HPDE6-E6E7 (cell line): ENCODE data around the gene PRSS36.
A peak's percentile ranks its signal among the peaks of the same experiment; 100 is the strongest.
"Not testable (repeated sequence)": the region's sequence is repeated elsewhere in the genome, so short reads cannot be mapped to it uniquely, and the experiment has no call there.

Experiments used
- DNase-seq: peaks from one replicate; pipeline ENCODE4 v3.0.0; 2011; ENCODE audit warnings: missing footprints; ENCODE audit errors: extremely low spot score

The PRSS36 gene

DNA sequence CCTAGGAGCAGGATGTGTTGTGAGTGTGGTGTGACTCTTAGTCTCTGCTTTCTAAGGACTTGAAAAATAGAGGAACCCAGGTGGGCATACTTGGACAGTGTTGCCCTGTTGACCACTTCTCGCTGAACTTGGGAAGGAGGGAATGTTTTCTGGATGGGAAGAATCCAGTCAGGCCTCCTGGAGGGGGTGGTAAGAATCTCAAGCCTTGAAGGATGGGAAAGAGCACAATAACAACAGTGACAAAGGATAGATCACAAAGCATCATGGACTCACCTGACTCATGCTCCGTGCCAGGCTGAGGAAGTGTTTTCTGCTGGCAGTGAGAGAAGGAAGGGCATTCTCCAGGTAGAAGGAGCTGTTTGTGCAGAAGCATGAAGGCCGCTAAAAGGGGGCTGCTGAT is 24.0 kb downstream of the PRSS36 start:
- no peak for DNase-seq

- DNase-seq = no peak
These were observed 29.7 kb downstream of the PRSS36 start for GRCh38 chr16:31120129-31120528.

GRCh38 chr16:31118223-31119155 is 31.4 kb downstream of the PRSS36 start:
- peak; percentile 78 for DNase-seq

DNA sequence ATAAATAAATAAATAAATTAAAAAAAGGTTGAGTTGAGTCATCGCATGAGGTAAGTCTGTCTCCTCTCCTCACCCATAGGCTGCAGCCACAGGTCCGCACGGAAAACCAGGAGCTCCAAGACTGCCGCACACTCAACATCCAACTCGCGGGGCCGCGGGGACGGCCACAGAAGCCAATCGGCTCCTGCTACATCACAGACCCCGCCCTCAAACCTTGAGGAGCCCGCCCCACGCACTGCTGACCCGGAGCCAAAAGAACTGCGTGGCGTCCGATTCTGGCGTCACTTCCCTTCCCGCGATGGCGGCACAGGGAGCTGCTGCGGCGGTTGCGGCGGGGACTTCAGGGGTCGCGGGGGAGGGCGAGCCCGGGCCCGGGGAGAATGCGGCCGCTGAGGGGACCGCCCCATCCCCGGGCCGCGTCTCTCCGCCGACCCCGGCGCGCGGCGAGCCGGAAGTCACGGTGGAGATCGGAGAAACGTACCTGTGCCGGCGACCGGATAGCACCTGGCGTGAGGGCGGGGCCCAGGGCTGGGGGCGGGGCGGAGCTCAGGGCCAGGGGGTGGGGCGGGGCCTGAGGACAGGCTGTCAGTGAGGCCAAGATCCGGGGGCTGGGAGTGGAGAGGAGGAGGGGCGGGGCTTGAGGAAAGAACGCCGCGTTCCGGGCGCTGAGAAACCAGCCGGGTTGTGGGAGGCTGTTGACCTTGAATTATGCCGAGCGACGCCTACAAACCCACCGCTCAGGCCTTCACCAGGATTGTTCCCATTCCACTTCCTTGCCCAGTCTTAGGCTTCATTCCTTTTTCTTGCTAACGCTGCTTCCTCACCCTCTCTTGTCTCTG is 32.3 kb downstream of the PRSS36 start, which contains the start of gene KAT8:
Gene KAT8, plus strand, starts transcription at position 281 of the 839 bp plus-strand sequence. Its CDS starts 18 bp downstream, at position 299.
- peak; percentile 91 for DNase-seq

GRCh38 chr16:31114468-31114867 is 35.4 kb downstream of the PRSS36 start:
- no peak for DNase-seq

DNA sequence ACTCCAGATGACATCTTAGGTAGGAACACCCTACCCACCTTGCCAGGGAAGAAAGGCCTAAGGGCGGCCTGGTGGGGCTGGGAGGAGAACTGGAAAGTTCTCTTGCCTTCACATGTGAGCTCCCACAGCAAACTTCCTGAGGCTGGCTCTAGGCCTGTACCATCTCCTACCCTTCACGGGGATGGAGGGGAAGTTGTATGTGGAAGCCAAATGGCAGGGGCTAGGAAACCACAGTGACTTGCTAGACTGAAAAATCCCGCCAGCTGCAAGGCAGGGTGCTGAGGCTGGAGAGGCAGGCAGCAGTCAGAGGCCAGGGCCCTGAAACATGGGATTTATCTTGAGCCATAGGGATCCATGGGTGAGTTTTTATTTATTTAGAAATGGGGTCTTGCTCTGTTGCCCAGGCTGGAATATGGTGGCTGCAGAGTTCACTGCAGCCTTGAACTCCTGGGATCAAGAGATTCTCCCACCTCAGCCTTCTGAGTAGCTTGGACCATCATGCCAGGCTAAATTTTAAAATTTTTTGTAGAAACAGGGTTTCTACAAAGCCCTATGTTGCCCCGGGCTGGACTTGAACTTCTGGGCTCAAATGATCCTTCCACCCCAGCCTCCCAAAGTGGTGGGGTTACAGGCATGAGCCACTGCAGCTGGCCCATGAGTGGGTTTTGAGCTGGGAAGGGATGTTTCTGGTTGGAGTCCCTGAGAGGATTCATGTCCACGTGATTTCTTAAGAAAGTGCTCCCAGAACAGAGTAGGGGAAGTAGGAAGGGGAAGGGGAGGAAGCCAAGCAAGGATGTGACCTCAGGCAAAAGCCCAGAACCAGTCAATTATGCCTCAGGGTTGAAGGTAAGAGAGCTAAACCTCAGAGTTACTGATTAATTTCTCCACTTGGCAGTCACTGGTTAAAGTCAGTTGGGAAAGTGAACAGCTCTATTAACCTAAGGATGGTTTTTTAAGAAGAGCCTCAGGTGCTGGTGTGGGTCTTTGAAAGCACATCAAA is 36.4 kb downstream of the PRSS36 start:
- DNase-seq = no peak

DNA sequence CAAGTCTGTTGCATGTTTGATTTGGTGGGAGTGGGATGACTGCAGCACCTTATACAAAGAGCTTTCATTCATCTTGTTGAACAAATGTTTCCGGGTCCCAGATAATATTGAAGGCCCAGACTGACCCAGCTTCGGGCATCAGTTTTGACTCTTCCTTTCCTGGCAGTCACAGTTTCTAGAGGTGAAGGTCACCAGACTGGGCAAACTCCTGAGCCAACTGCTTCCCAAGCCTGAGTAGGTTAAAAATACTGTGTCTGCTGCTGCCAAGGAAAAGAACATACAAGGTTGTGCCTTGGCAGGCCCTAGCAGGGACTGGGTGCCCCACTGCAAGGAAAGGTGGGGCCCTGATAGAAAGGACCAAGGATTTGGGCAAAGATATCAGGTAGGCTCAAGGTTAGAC is 37.2 kb downstream of the PRSS36 start:
- no peak for DNase-seq

GRCh38 chr16:31111881-31112466 is 37.9 kb downstream of the PRSS36 start:
- DNase-seq = no peak

DNA sequence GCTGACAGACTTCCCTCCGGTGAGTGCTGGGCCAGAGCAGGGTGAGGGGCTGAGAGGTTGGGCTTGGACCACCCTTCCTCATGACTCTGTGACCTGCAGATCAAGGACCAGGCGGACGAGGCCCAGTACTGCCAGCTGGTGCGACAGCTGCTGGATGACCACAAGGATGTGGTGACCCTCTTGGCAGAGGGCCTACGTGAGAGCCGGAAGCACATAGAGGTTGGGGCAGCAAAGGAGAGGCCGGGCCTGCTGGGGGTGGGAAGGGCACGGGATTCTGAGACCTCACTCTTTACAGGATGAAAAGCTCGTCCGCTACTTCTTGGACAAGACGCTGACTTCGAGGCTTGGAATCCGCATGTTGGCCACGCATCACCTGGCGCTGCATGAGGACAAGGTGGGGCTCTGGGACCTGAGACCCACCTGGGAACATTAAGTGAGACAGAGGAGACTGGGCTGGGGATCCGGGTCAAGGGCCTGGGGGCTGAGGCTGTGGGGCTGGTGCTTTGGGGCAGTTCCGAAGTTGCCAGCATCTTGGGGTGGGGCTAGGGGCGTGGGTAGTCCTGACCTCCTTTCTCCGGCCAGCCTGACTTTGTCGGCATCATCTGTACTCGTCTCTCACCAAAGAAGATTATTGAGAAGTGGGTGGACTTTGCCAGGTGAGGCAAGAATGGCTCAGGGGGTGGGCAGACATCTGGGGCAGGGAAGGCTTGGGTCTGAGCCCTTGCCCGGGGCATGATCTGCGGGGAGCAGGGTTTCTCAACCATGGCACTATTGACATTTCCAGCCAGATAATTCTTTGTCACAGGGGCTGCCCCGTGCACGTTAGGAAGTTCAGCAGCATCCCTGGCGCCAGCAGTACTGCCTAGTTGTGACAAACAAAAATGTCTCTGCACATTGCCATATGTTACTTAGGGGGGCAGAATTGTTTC is 39.5 kb downstream of the PRSS36 start:
- DNase-seq = no peak

DNA sequence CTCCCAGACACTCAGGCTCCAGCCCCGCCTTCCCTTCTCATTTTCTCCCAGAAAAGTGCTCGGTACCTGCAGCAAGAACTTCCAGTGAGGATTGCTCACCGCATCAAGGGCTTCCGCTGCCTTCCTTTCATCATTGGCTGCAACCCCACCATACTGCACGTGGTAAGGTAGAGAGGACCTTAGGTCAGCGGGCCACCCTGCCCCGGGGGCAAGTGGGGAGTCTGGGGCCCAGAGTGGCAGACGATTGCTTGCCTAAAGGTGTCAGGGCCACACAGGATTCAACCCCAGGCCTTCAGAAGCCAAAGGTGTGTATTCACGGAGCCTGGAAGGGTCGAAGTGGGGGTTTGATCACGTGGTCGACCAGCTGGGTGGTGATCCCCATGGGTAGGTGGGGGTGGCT is 40.2 kb downstream of the PRSS36 start:
- DNase-seq = no peak

DNA sequence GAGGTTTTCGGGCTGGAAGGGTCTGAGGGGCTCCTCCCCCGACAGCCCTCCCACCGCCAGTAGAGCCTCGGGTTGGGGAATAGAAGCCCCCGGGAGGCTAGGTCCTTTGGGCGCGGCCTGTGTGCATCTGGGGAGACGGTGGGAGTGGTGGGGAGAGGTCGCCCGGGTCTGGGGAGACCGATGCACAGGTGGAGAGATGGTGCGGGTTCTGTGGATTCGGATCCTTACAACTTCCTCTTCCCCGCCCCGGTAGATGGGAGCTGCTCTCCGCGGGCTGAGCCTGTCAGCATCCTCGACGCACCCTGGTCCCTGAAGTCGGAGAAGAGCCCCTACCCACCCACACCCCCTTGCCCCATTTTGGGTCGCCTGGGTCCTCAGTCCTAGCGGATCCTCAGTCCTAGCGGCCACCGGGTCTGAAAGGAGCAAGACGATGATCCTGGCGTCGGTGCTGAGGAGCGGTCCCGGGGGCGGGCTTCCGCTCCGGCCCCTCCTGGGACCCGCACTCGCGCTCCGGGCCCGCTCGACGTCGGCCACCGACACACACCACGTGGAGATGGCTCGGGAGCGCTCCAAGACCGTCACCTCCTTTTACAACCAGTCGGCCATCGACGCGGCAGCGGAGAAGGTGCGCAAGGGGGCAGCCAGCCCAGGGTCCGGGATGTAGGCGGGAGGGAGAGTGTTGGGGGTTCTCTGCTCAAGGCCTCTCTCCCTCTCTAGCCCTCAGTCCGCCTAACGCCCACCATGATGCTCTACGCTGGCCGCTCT is 40.9 kb downstream of the PRSS36 start:
- no peak for DNase-seq

- peak; percentile 65 for DNase-seq
These were observed 41.7 kb downstream of the PRSS36 start, which contains the start of gene BCKDK for GRCh38 chr16:31108035-31108793. Gene BCKDK (plus strand): TSS chr16:31108386. CDS start chr16:31109224, 838 bp downstream.

DNA sequence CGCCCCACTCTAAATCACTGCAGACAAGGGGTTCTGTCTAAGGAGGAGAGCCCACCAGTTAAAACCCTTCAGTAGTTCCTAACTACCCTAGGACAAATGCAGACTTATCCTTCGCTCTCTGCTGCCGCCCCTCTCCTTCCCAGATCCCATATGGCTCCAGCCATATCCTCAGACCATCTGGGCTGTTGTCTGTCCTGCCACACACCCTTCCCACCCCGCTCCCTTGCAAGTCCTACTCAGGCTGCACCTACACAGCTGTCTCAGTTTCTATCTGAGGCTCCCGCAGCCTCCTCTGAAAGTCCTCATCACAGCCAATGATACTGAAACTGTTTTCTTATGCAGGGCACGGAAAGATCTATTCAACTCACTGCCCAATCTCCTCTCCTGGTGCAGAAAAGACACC is 42.4 kb downstream of the PRSS36 start:
- DNase-seq = no peak

GRCh38 chr16:31106509-31107464 is 43.1 kb downstream of the PRSS36 start:
- no peak for DNase-seq

GRCh38 chr16:31105677-31106213 is 44.1 kb downstream of the PRSS36 start:
- no peak for DNase-seq

GRCh38 chr16:31100876-31101641 is 48.8 kb downstream of the PRSS36 start:
- DNase-seq = not testable (repeated sequence)
